HCT116 (cell line): ENCODE results near the gene IL26. TPM values are rescaled to one million over a fixed set of nuclear protein-coding genes. Genes with fewer than 3 reads are reported as not detected.

ENCODE experiments used
- ATAC-seq: fragments of 200-7000 bp; cut with Tn5 transposase; 2 replicates; pipeline ENCODE4 v1.9.1; 2020; ENCODE audit warnings: mild to moderate bottlenecking, moderate library complexity
- BruUV-seq: library from RNA; stranded (reverse); fragments of 400-500 nt; replicated peaks from 2 replicates; lab custom pipeline; 2021; lab: Mats Ljungman, UMichigan
- CTCF ChIA-PET: fragments of 300-600 bp; sonication (Branson Sonifier 250); formaldehyde crosslinking; loops from one replicate; lab custom pipeline; 2021; ENCODE audit warnings: antibody characterized with exemption; lab: Charles Lee
- POLR2A ChIA-PET: fragments of 300-600, 350-600 bp; sonication (Branson Sonifier 250); formaldehyde crosslinking; loops from one replicate; lab custom pipeline; 2021; ENCODE audit warnings: antibody characterized with exemption; lab: Charles Lee
- RAD21 ChIA-PET, 2 experiments: fragments of 300-600 bp; sonication (Branson Sonifier 250); formaldehyde crosslinking; loops; one replicate each; lab custom pipeline; 2023; ENCODE audit warnings: low total read pairs in 2 of 2; ENCODE audit not compliant: uncharacterized antibody in 2 of 2, unreplicated experiment in 2 of 2, low non-redundant PET in 1 of 2; lab: Charles Lee
- DNase-seq: peaks from one replicate; pipeline ENCODE4 v3.0.0-alpha.2; 2010; ENCODE audit warnings: low read depth, low spot score
- H2AFZ ChIP-seq: fragments of 200-600 bp; shearing (Covaris generic), sonication (generic); 2 replicates; pipeline ENCODE4 v1.6.1; 2017; ENCODE audit warnings: low read depth, mixed run types, mixed read lengths, antibody characterized with exemption, low read length; ENCODE audit not compliant: poor library complexity, severe bottlenecking
- H3K27ac ChIP-seq: 2 replicates; pipeline ENCODE4 v1.5.1; 2012; ENCODE audit warnings: low read depth, low read length
- H3K27me3 ChIP-seq: fragments of 200-600 bp; sonication (generic); 2 replicates; pipeline ENCODE4 v1.6.1; 2016; ENCODE audit warnings: mixed run types, low read length, mixed read lengths; ENCODE audit not compliant: insufficient read depth
- H3K36me3 ChIP-seq, 2 experiments: fragments of 200-500 bp in 1 of 2; fragments of 200-600 bp in 1 of 2; sonication (Bioruptor generic) in 1 of 2; sonication (generic) in 1 of 2; 2 replicates each; pipeline versions ENCODE4 v1.5.1 to v1.6.1; 2014 to 2016; ENCODE audit warnings: low read length in 2 of 2, inconsistent platforms in 1 of 2, mixed read lengths in 1 of 2, mixed run types in 1 of 2; ENCODE audit not compliant: insufficient read depth in 2 of 2, control insufficient read depth in 1 of 2
- H3K4me1 ChIP-seq, 2 experiments: fragments of 200-600 bp in 1 of 2; sonication (generic) in 1 of 2; 2 replicates each; pipeline versions ENCODE4 v1.5.1 to v1.6.1; 2012 to 2017; ENCODE audit warnings: low read length in 2 of 2, inconsistent platforms in 1 of 2, mild to moderate bottlenecking in 1 of 2, mixed read lengths in 1 of 2, mixed run types in 1 of 2, moderate library complexity in 1 of 2; ENCODE audit not compliant: insufficient read depth in 2 of 2, control insufficient read depth in 1 of 2
- H3K4me2 ChIP-seq: fragments of 200-600 bp; sonication (generic); 2 replicates; pipeline ENCODE4 v1.6.1; 2017; ENCODE audit warnings: mixed run types, low read length, mixed read lengths
- H3K4me3 ChIP-seq, 2 experiments: fragments of 200-600 bp in 1 of 2; sonication (generic) in 1 of 2; replicated peaks in 1 of 2; 2 replicates each; pipeline ENCODE4 v1.5.1; 2011 to 2016; ENCODE audit warnings: low read length in 2 of 2, control low read depth in 1 of 2, low read depth in 1 of 2, mild to moderate bottlenecking in 1 of 2, mixed read lengths in 1 of 2, mixed run types in 1 of 2
- H3K79me2 ChIP-seq: fragments of 200-600 bp; sonication (generic); 2 replicates; pipeline ENCODE4 v1.6.1; 2017; ENCODE audit warnings: mild to moderate bottlenecking, mixed run types, low read length, moderate library complexity, mixed read lengths; ENCODE audit not compliant: insufficient read depth
- H3K9ac ChIP-seq: fragments of 200-600 bp; sonication (generic); 2 replicates; pipeline ENCODE4 v1.6.1; 2016; ENCODE audit warnings: low read length, mixed read lengths
- H3K9me2 ChIP-seq: fragments of 200-600 bp; sonication (generic), shearing (Covaris generic); 2 replicates; pipeline ENCODE4 v1.6.1; 2017; ENCODE audit warnings: mixed run types, mild to moderate bottlenecking, moderate library complexity; ENCODE audit not compliant: insufficient read depth
- H3K9me3 ChIP-seq, 2 experiments: fragments of 200-500 bp in 1 of 2; fragments of 200-600 bp in 1 of 2; sonication (Bioruptor generic) in 1 of 2; sonication (generic) in 1 of 2; 2 replicates each; pipeline ENCODE4 v1.6.1; 2014 to 2017; ENCODE audit warnings: low read length in 2 of 2, mixed read lengths in 2 of 2, inconsistent platforms in 1 of 2, low read depth in 1 of 2, mild to moderate bottlenecking in 1 of 2, mixed run types in 1 of 2, moderate library complexity in 1 of 2; ENCODE audit not compliant: control insufficient read depth in 1 of 2, insufficient read depth in 1 of 2
- H4K20me1 ChIP-seq: fragments of 200-600 bp; sonication (generic), shearing (Covaris generic); 2 replicates; pipeline ENCODE4 v1.6.1; 2017; ENCODE audit warnings: mixed run types, mild to moderate bottlenecking, moderate library complexity; ENCODE audit not compliant: insufficient read depth
- ATF3 ChIP-seq: IDR thresholded peaks from 2 replicates; pipeline ENCODE4 v1.6.1; 2012
- CTCF ChIP-seq, 3 experiments: fragments of 200-600 bp in 1 of 3; sonication (generic) in 1 of 3; IDR thresholded peaks in 2 of 3; conservative IDR thresholded peaks in 1 of 3; 2 replicates each; pipeline ENCODE4 v1.5.1; 2012 to 2017; ENCODE audit warnings: low read depth in 2 of 3, low read length in 2 of 3, antibody characterized with exemption in 1 of 3, borderline replicate concordance in 1 of 3, control low read depth in 1 of 3, mild to moderate bottlenecking in 1 of 3, mixed read lengths in 1 of 3, mixed run types in 1 of 3, moderate library complexity in 1 of 3; ENCODE audit not compliant: insufficient read depth in 1 of 3
- EGR1 ChIP-seq: IDR thresholded peaks from 2 replicates; pipeline ENCODE4 v1.6.1; 2012; ENCODE audit warnings: low read depth
- EZH2 ChIP-seq: fragments of 200-600 bp; sonication (generic); IDR thresholded peaks from 2 replicates; pipeline ENCODE4 v1.6.1; 2017; ENCODE audit warnings: antibody characterized with exemption, mixed run types
- EZH2phosphoT487 ChIP-seq: fragments of 200-600 bp; IDR thresholded peaks from 2 replicates; pipeline ENCODE4 v1.6.1; 2018; ENCODE audit warnings: antibody characterized with exemption, borderline replicate concordance
- FOSL1 ChIP-seq: IDR thresholded peaks from 2 replicates; pipeline ENCODE4 v1.6.1; 2012; ENCODE audit warnings: low read depth
- MAX ChIP-seq: IDR thresholded peaks from 2 replicates; pipeline ENCODE4 v1.6.1; 2012
- POLR2AphosphoS5 ChIP-seq: IDR thresholded peaks from 2 replicates; pipeline ENCODE4 v1.6.1; 2011; ENCODE audit warnings: mild to moderate bottlenecking, low read depth, low read length, moderate library complexity
- RAD21 ChIP-seq: IDR thresholded peaks from 2 replicates; pipeline ENCODE4 v1.6.1; 2012; ENCODE audit warnings: low read depth, mild to moderate bottlenecking
- REST ChIP-seq: IDR thresholded peaks from 2 replicates; pipeline ENCODE4 v1.6.1; 2012; ENCODE audit warnings: low read depth
- SP1 ChIP-seq: IDR thresholded peaks from 2 replicates; pipeline ENCODE4 v1.6.1; 2012; ENCODE audit warnings: low read depth
- SRF ChIP-seq: IDR thresholded peaks from 2 replicates; pipeline ENCODE4 v1.6.1; 2012; ENCODE audit warnings: low read depth
- YY1 ChIP-seq: IDR thresholded peaks from 2 replicates; pipeline ENCODE4 v1.6.1; 2011; ENCODE audit warnings: low read length, low read depth, moderate library complexity, mild to moderate bottlenecking; ENCODE audit not compliant: insufficient replicate concordance; ENCODE audit errors: extremely low read depth
- ZBTB33 ChIP-seq: IDR thresholded peaks from 2 replicates; pipeline ENCODE4 v1.6.1; 2011; ENCODE audit warnings: mild to moderate bottlenecking, low read length, moderate library complexity; ENCODE audit not compliant: insufficient replicate concordance; ENCODE audit errors: extremely low read depth
- ZFX ChIP-seq: fragments of 450-650 bp; IDR thresholded peaks from 2 replicates; pipeline ENCODE4 v1.6.1; 2017
- ZNF274 ChIP-seq: fragments of 200-500 bp; sonication (Bioruptor generic); IDR thresholded peaks from 2 replicates; pipeline ENCODE4 v1.6.1; 2014; ENCODE audit warnings: mild to moderate bottlenecking, low read depth, low read length, inconsistent platforms
- intact Hi-C: fragments of 100-400 bp; cut with micrococcal nuclease; formaldehyde crosslinking; loops from 2 replicates; pipeline ENCODE4 v1.10.0; 2022
- total RNA-seq: library from RNA; stranded (reverse); gene quantifications from one replicate; pipeline ENCODE4 v1.2.1, GENCODE V29; 2021; ENCODE audit not compliant: unreplicated experiment

IL26 gene
- total RNA-seq, 1 experiment from 2014 or later, result not detected

GRCh38 chr12:68178184-68178583 lies 47.4 kb downstream of the IL26 start:
- Histone ChIP-seq H3K9me2 (no peaks in the 10 kb centered on the region), H3K27ac (no peak overlapping the region), H3K4me1 (peaks cover 3 to 14% of the 10 kb centered on the region in 2 experiments; a peak in 3 of 4 replicates), H3K4me3 (no peak overlapping the region), H3K9me3 (no peaks in the 10 kb centered on the region), H3K9ac (no peak overlapping the region), H2AFZ (no peak overlapping the region), H3K27me3 (no peaks in the 10 kb centered on the region), H3K36me3 (no peaks in the 10 kb centered on the region), H3K4me2 (no peak overlapping the region), H3K79me2 (no peaks in the 10 kb centered on the region), H4K20me1 (no peaks in the 10 kb centered on the region)
- intact Hi-C loops, result no loop called here
- ATAC-seq, result no peak
- ChIA-PET RAD21 (no interaction called here), POLR2A (no interaction called here), CTCF (no interaction called here)
- TF ChIP-seq REST (no peak), SP1 (no peak), RAD21 (no peak), ZFX (no peak), EZH2 (no peak), YY1 (no peak), SRF (no peak), ZBTB33 (no peak), CTCF (IDR thresholded peaks at IDR 0.05 in 2 of 3, conservative IDR thresholded peaks at IDR 0.05 in 1 of 3; ENCODE audit: borderline replicate concordance in 1 of 3, insufficient read depth in 1 of 3, low read depth in 2 of 3, low read length in 2 of 3) (no peak), EGR1 (no peak), ATF3 (no peak), FOSL1 (no peak), EZH2phosphoT487 (no peak), POLR2AphosphoS5 (no peak), ZNF274 (no peak), MAX (no peak)
- BruUV-seq, result no TSS peak
- DNase-seq, result no peak
